ENCODE measurements around the gene CLCA2.
"Not testable (repeated sequence)": the region's sequence is repeated elsewhere in the genome, so short reads cannot be mapped to it uniquely, and the experiment has no call there.

CLCA2 gene

GRCh38 chr1:86477682-86478081 is 53.7 kb downstream of the CLCA2 start:
- no peak for DNase-seq (ENCODE audit: low read depth in 2 of 2)

- no peak for DNase-seq (ENCODE audit: low read depth in 2 of 2)
These were observed 54.6 kb downstream of the CLCA2 start for GRCh38 chr1:86478416-86479156.

DNA sequence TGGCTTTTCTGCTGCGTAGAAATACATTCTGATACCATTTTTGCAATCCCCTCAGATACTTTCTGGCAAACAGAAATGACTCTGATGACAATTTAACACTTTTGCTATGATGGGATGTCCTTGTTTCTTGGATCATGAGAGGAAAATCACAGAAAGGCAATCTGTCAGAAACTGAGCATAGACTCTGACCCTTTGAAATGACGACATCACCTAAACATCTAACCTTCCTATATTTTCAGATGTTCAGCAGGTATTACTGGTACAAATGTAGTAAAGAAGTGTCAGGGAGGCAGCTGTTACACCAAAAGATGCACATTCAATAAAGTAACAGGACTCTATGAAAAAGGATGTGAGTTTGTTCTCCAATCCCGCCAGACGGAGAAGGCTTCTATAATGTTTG is 58.0 kb downstream of the CLCA2 start:
- DNase-seq (ENCODE audit: low read depth in 2 of 2), result no peak

DNA sequence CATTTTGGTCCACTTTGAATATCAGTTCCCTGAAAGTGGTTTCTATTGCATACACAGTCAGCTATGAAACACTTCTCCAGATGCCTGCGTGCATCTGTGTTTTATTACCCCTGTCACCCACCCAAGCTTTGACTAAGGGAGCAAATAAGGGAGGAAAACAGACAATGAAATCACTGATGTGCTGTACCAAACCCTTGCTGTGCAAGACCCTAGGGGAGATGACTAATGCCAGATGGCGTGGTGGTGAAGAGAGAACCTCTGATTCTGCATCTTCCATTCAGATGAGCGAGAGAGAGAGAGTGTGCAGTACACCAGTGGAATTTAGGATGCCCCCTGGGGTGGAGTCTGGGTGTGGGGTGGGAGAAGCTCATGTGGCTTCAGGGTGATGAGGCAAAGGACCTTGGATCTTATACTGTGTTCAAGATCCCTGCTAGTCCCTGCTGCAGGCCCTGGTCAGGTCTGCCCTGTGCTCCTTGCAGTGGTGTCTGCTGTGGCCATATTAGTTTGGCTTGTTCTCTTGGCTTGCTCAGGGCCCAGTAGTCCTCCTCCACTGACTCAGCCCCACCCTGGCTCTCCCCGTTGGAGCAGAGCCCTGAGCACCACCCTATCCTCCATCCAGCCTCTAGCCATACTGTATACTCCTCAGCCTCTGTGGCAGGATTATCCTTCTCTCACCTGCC is 63.3 kb downstream of the CLCA2 start:
- no peak for DNase-seq (ENCODE audit: low read depth in 2 of 2)

DNA sequence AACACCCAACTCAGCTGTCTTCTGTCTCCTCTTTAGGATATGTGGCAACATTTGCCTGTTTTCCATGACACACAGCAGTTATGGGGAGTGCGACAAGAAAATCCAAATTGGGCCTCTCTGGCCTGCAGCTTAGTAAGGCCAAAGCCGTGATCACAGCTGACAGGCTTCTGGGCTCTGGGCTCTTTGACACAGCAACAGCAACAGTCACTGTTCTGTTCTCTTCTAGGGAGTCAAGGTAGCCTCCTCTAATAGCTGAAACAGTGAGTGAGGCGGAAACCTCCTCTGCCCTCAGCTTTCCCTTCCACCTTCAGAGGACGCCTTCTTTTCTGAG is 63.8 kb downstream of the CLCA2 start:
- DNase-seq (ENCODE audit: low read depth in 2 of 2), result no peak

GRCh38 chr1:86489242-86489878 is 65.4 kb downstream of the CLCA2 start:
- DNase-seq (ENCODE audit: low read depth in 2 of 2), result no peak

- DNase-seq (ENCODE audit: low read depth in 2 of 2), result no peak
These were observed 67.4 kb downstream of the CLCA2 start for GRCh38 chr1:86491171-86491950.

GRCh38 chr1:86498281-86498680 is 74.3 kb downstream of the CLCA2 start:
- DNase-seq (ENCODE audit: low read depth in 2 of 2), result no peak

- DNase-seq (ENCODE audit: low read depth in 2 of 2), result no peak
These were observed 76.1 kb downstream of the CLCA2 start for GRCh38 chr1:86499987-86500593.

GRCh38 chr1:86500714-86501113 is 76.7 kb downstream of the CLCA2 start:
- no peak for DNase-seq (ENCODE audit: low read depth in 2 of 2)

DNA sequence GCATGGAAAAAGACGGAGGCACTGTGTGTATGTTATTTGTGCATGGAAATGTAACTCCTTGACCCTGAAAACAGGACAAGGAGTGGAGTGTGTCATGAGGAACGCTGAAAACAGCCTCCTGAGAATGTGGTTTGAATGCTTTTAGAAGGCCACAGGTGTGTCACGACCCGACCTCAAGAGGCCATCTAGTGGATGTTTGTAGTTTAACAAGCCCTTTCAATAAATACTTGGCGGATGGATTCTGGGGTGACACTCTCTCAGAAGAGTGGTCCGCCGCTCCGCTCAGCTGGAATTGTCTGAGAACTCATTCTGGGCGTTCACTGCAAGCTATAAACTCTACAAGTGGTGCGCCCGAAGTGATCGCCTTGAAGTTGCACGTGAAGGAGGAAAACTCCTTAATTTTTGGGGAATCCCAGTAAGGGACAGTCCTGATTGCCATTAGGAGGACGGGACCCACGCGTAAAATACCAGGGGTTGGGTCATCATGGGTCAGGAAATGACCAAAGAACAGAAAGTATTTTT is 78.2 kb downstream of the CLCA2 start:
- not testable (repeated sequence) for DNase-seq (ENCODE audit: low read depth in 2 of 2)

DNA sequence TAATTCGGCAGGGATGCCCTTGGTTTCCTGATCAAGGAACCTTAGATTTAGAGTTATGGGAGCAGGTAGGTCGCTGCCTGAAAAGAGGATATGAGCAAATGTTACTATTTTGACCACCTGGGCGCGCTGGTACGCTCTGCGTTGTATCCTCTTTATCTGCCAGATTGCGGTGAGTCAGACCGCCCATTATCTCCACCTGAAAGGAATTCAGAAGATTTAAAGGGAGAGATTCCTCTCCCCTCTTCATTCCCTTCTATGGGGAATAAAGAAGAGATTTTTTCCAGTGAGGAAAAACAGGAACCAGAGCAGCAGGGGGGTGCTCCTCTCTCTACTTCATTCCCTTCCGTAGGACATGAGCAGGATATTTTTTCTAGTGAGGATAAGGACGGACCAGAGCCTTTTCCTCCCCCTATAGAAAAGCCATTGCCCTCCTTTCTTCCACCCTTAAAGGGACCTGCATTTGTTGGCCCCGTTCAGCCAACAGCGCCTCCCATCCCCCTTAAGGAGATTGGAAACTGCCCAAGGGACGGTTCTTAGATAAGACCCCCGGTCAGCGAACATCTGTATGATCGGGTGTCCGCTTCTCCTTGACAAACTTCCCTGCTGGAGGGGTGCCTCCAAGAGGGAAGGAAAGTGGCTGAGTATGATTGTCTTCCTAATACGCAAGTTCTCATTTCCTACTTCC is 78.9 kb downstream of the CLCA2 start:
- DNase-seq (ENCODE audit: low read depth in 2 of 2), result no peak

DNA sequence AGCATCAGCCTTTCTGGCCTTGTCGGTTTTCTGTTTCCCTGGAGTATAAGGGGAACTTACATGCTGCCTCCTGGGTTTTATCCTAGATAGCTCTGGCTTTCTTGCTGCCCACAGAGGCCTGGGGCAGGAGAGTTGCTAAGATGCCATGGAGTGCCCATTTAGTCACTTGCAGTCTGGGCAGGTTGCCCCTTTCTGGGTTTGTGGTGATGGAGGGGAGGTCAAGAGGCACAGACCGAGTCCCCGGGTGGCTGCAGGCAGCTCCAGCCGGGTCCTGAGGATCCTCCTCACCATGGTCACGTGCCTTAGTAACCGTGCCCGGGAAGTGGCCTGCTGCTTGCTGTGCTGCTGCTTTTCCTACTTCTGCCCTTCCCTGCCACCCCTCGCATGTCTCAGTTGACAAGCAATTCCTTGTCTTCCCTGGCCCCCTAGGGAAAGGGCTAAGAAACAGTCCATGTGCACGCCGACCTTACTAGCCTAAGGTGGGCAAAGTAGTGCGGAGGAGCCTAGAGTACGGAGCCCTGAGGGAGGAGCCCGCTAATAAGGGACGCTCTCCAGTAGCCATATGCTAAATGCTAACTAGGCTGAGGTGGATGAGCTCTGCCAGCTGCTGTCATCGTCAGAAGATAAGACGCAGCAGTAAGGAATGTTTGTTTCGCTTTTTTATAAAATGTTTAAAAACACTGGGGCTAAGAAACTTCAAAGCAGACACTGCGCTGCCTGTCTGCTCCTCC is 79.6 kb downstream of the CLCA2 start:
- DNase-seq (ENCODE audit: low read depth in 2 of 2), result no peak

- DNase-seq (ENCODE audit: low read depth in 2 of 2), result no peak
These were observed 80.1 kb downstream of the CLCA2 start for GRCh38 chr1:86504137-86504479.

GRCh38 chr1:86504895-86505563 is 81.1 kb downstream of the CLCA2 start:
- DNase-seq (ENCODE audit: low read depth in 2 of 2), result no peak

GRCh38 chr1:86505564-86505902 is 81.6 kb downstream of the CLCA2 start:
- no peak for DNase-seq (ENCODE audit: low read depth in 2 of 2)

All from stimulated activated CD4-positive, alpha-beta T cell treated with anti-CD3 and anti-CD28 coated beads, Interleukin-1b, Interleukin-23, amount 100 ng/mL, for 1 hour (primary cell).